ENCODE data around the gene IMP4.

The IMP4 gene

GRCh38 chr2:130380096-130380934 is 37.6 kb downstream of the IMP4 start:
- Histone ChIP-seq H3K4me1 (ENCODE audit: insufficient read depth, low read length, poor library complexity, severe bottlenecking) (peaks cover 4% of the 10 kb centered on the region), H4K20me1 (ENCODE audit: insufficient read depth, low read length, poor library complexity, severe bottlenecking) (no peaks in the 10 kb centered on the region), H3K79me2 (ENCODE audit: insufficient read depth, low read length) (no peaks in the 10 kb centered on the region), H3K4me2 (ENCODE audit: low read depth, low read length, poor library complexity, severe bottlenecking) (no peak overlapping the region), H3K4me3 (ENCODE audit: low read length, poor library complexity, severe bottlenecking) (no peak overlapping the region), H3K9me2 (replicated peaks; ENCODE audit: low read depth, low read length) (no peaks in the 10 kb centered on the region), H2AFZ (ENCODE audit: low read length) (no peak overlapping the region), H3K27me3 (ENCODE audit: insufficient read depth, low read length, poor library complexity, severe bottlenecking) (no peaks in the 10 kb centered on the region), H3K9ac (ENCODE audit: low read depth, low read length, poor library complexity, severe bottlenecking) (no peak overlapping the region), H3K36me3 (ENCODE audit: insufficient read depth, low read length) (no peaks in the 10 kb centered on the region), H3K9me3 (ENCODE audit: insufficient read depth, low read depth, low read length) (no peaks in the 10 kb centered on the region), H3F3A (ENCODE audit: low read depth) (no peaks in the 10 kb centered on the region)
- TF ChIP-seq EZH2phosphoT487 (IDR thresholded peaks at IDR 0.05; ENCODE audit: borderline replicate concordance) = no peak
- TF ChIP-seq CTCF (conservative IDR thresholded peaks at IDR 0.05; ENCODE audit: low read length) = no peak

- Histone ChIP-seq H3K9me2 (replicated peaks; ENCODE audit: low read depth, low read length) (no peaks in the 10 kb centered on the region), H2AFZ (ENCODE audit: low read length) (no peak overlapping the region), H3K27me3 (ENCODE audit: insufficient read depth, low read length, poor library complexity, severe bottlenecking) (no peaks in the 10 kb centered on the region), H3K4me1 (ENCODE audit: insufficient read depth, low read length, poor library complexity, severe bottlenecking) (peaks cover 4% of the 10 kb centered on the region), H4K20me1 (ENCODE audit: insufficient read depth, low read length, poor library complexity, severe bottlenecking) (no peaks in the 10 kb centered on the region), H3K9ac (ENCODE audit: low read depth, low read length, poor library complexity, severe bottlenecking) (no peak overlapping the region), H3K36me3 (ENCODE audit: insufficient read depth, low read length) (no peaks in the 10 kb centered on the region), H3K4me2 (ENCODE audit: low read depth, low read length, poor library complexity, severe bottlenecking) (no peak overlapping the region), H3K9me3 (ENCODE audit: insufficient read depth, low read depth, low read length) (no peaks in the 10 kb centered on the region), H3F3A (ENCODE audit: low read depth) (no peaks in the 10 kb centered on the region), H3K4me3 (ENCODE audit: low read length, poor library complexity, severe bottlenecking) (no peak overlapping the region), H3K79me2 (ENCODE audit: insufficient read depth, low read length) (no peaks in the 10 kb centered on the region)
- no peak for TF ChIP-seq CTCF (conservative IDR thresholded peaks at IDR 0.05; ENCODE audit: low read length)
- no peak for TF ChIP-seq EZH2phosphoT487 (IDR thresholded peaks at IDR 0.05; ENCODE audit: borderline replicate concordance)
Measured at GRCh38 chr2:130381145-130381544, 38.4 kb downstream of the IMP4 start.

- H4K20me1 ChIP-seq (ENCODE audit: insufficient read depth, low read length, poor library complexity, severe bottlenecking) = no peaks in the 10 kb centered on the region
- H3K9me2 ChIP-seq (replicated peaks; ENCODE audit: low read depth, low read length) = no peaks in the 10 kb centered on the region
- H3K9ac ChIP-seq (ENCODE audit: low read depth, low read length, poor library complexity, severe bottlenecking) = no peak overlapping the region
- no peak overlapping the region for H3K4me3 ChIP-seq (ENCODE audit: low read length, poor library complexity, severe bottlenecking)
- no peaks in the 10 kb centered on the region for H3F3A ChIP-seq (ENCODE audit: low read depth)
- peaks cover 4% of the 10 kb centered on the region for H3K4me1 ChIP-seq (ENCODE audit: insufficient read depth, low read length, poor library complexity, severe bottlenecking)
- H3K27me3 ChIP-seq (ENCODE audit: insufficient read depth, low read length, poor library complexity, severe bottlenecking) = no peaks in the 10 kb centered on the region
- no peak for TF ChIP-seq EZH2phosphoT487 (IDR thresholded peaks at IDR 0.05; ENCODE audit: borderline replicate concordance)
- no peak for TF ChIP-seq CTCF (conservative IDR thresholded peaks at IDR 0.05; ENCODE audit: low read length)
- no peak overlapping the region for H3K4me2 ChIP-seq (ENCODE audit: low read depth, low read length, poor library complexity, severe bottlenecking)
- H3K9me3 ChIP-seq (ENCODE audit: insufficient read depth, low read depth, low read length) = no peaks in the 10 kb centered on the region
- H2AFZ ChIP-seq (ENCODE audit: low read length) = no peak overlapping the region
- no peaks in the 10 kb centered on the region for H3K79me2 ChIP-seq (ENCODE audit: insufficient read depth, low read length)
- no peaks in the 10 kb centered on the region for H3K36me3 ChIP-seq (ENCODE audit: insufficient read depth, low read length)
Measured at GRCh38 chr2:130381619-130382018, 38.9 kb downstream of the IMP4 start.

Measured in Loucy (cell line).